ENCODE results near the gene TMEM223.

- TF ChIP-seq REST (IDR thresholded peaks at IDR 0.05; ENCODE audit: insufficient read depth in 1 of 2, low read depth in 2 of 2, low read length in 1 of 2) (no peak), CTCF (IDR thresholded peaks at IDR 0.05) (no peak), TCF7L2 (IDR thresholded peaks at IDR 0.05; ENCODE audit: low read depth, low read length) (no peak), POLR2AphosphoS5 (IDR thresholded peaks at IDR 0.05; ENCODE audit: low read depth, low read length) (no peak), SIN3A (IDR thresholded peaks at IDR 0.05; ENCODE audit: borderline replicate concordance, insufficient read depth, low read depth, low read length) (no peak)
Measured at GRCh38 chr11:62788991-62789390, 2.8 kb downstream of the TMEM223 start.

All from Panc1 (cell line).